A549 (cell line): ENCODE measurements around the gene ISG15.
"Not testable (repeated sequence)": the region's sequence is repeated elsewhere in the genome, so short reads cannot be mapped to it uniquely, and the experiment has no call there.

Experiments
- CEBPB ChIP-seq, 2 experiments: fragments of >200 bp in 1 of 2; sonication (Bioruptor Twin) in 1 of 2; formaldehyde crosslinking in 1 of 2; IDR thresholded peaks; 2 replicates each; pipeline ENCODE4 v1.6.1; 2012 to 2016
- CHD4 ChIP-seq: fragments of 200-600 bp; sonication (generic); IDR thresholded peaks from 2 replicates; pipeline ENCODE4 v1.6.1; 2016; ENCODE audit warnings: antibody characterized with exemption, mild to moderate bottlenecking, borderline replicate concordance
- EP300 ChIP-seq, 2 experiments: fragments of >200 bp; sonication (Bioruptor Twin); formaldehyde crosslinking; IDR thresholded peaks; 2 replicates in 1 of 2; 3 replicates in 1 of 2; pipeline ENCODE4 v1.6.1; 2016 to 2017
- HDAC2 ChIP-seq: fragments of 200-600 bp; sonication (generic); IDR thresholded peaks from 2 replicates; pipeline ENCODE4 v1.6.1; 2016
- MAZ ChIP-seq: fragments of 150-350 bp; IDR thresholded peaks from 2 replicates; pipeline ENCODE4 v1.6.1; 2014; ENCODE audit warnings: antibody characterized with exemption, low read depth, low read length, borderline replicate concordance
- NFE2L2 ChIP-seq: fragments of 150-350 bp; conservative IDR thresholded peaks from 2 replicates; pipeline ENCODE4 v1.6.1; 2014; ENCODE audit warnings: low read length
- POLR2A ChIP-seq: IDR thresholded peaks from 2 replicates; pipeline ENCODE4 v1.6.1; 2012; ENCODE audit warnings: mild to moderate bottlenecking, low read length
- SREBF2 ChIP-seq: fragments of 450-650 bp; IDR thresholded peaks from 2 replicates; pipeline ENCODE4 v1.6.1; 2014; ENCODE audit warnings: mild to moderate bottlenecking, moderate library complexity
- TF ChIP-seq, protein P1 (sequence below): fragments of >200 bp; sonication (Bioruptor Twin); formaldehyde crosslinking; IDR thresholded peaks from 3 replicates; pipeline ENCODE4 v1.5.1; 2016
- TF ChIP-seq, protein P2 (sequence below): fragments of 150-350 bp; IDR thresholded peaks from 2 replicates; pipeline ENCODE4 v1.6.1; 2014; ENCODE audit warnings: low read depth, mild to moderate bottlenecking, low read length

DNA sequence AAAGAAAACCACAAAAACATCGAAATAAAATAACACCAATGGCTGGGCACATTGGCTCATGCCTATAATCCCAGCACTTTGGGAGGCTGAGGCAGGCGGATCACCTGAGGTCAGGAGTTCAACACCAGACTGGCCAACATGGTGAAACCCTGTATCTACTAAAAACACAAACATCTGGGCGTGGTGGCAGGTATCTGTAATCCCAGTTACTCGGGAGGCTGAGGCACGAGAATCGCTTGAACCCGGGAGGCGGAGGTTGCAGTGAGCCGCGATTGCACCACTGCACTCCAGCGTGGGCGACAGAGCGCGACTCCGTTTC, 44.4 kb downstream of the ISG15 start:
- not testable (repeated sequence) for TF ChIP-seq POLR2A; MAZ; EP300 (IDR thresholded peaks at IDR 0.05); CHD4; NFE2L2; CEBPB (IDR thresholded peaks at IDR 0.05); SREBF2; HDAC2
- TF ChIP-seq, protein P1, sequence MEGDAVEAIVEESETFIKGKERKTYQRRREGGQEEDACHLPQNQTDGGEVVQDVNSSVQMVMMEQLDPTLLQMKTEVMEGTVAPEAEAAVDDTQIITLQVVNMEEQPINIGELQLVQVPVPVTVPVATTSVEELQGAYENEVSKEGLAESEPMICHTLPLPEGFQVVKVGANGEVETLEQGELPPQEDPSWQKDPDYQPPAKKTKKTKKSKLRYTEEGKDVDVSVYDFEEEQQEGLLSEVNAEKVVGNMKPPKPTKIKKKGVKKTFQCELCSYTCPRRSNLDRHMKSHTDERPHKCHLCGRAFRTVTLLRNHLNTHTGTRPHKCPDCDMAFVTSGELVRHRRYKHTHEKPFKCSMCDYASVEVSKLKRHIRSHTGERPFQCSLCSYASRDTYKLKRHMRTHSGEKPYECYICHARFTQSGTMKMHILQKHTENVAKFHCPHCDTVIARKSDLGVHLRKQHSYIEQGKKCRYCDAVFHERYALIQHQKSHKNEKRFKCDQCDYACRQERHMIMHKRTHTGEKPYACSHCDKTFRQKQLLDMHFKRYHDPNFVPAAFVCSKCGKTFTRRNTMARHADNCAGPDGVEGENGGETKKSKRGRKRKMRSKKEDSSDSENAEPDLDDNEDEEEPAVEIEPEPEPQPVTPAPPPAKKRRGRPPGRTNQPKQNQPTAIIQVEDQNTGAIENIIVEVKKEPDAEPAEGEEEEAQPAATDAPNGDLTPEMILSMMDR, result not testable (repeated sequence)
- TF ChIP-seq, protein P2, sequence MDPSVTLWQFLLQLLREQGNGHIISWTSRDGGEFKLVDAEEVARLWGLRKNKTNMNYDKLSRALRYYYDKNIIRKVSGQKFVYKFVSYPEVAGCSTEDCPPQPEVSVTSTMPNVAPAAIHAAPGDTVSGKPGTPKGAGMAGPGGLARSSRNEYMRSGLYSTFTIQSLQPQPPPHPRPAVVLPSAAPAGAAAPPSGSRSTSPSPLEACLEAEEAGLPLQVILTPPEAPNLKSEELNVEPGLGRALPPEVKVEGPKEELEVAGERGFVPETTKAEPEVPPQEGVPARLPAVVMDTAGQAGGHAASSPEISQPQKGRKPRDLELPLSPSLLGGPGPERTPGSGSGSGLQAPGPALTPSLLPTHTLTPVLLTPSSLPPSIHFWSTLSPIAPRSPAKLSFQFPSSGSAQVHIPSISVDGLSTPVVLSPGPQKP, result not testable (repeated sequence)
